Measurements from ENCODE around the gene TEP1. TPM values are rescaled to one million over a fixed set of nuclear protein-coding genes. Genes with fewer than 3 reads are reported as not detected.
A peak's percentile ranks its signal among the peaks of the same experiment; 100 is the strongest.
"Not testable (repeated sequence)": the region's sequence is repeated elsewhere in the genome, so short reads cannot be mapped to it uniquely, and the experiment has no call there.

The TEP1 gene
- total RNA-seq, 6 experiments from 2014 or later = 11.6 to 16.1 (median 13.7) TPM

- Mint-ChIP-seq H3K4me1 (ENCODE audit: low read depth) (no peaks in the 10 kb centered on the region), H3K36me3 (ENCODE audit: low read depth) (peaks cover 24% of the 10 kb centered on the region), H3K27ac (no peak overlapping the region), H3K27me3 (ENCODE audit: insufficient read depth) (no peaks in the 10 kb centered on the region), H3K9me3 (no peaks in the 10 kb centered on the region), H3K4me3 (no peak overlapping the region)
- no peak for DNase-seq
- no peak for TF ChIP-seq CTCF (IDR thresholded peaks at IDR 0.05)
Measured at GRCh38 chr14:20372796-20373195, 40.5 kb downstream of the TEP1 start.

GRCh38 chr14:20365928-20366327 lies 47.4 kb downstream of the TEP1 start:
- Mint-ChIP-seq H3K36me3 (ENCODE audit: low read depth) (peaks cover 28% of the 10 kb centered on the region), H3K27me3 (ENCODE audit: insufficient read depth) (no peaks in the 10 kb centered on the region), H3K27ac (no peak overlapping the region), H3K4me1 (ENCODE audit: low read depth) (no peaks in the 10 kb centered on the region), H3K4me3 (no peak overlapping the region), H3K9me3 (no peaks in the 10 kb centered on the region)
- no peak for TF ChIP-seq CTCF (IDR thresholded peaks at IDR 0.05)
- DNase-seq = no peak

- peaks cover 24% of the 10 kb centered on the region for H3K36me3 Mint-ChIP-seq (ENCODE audit: low read depth)
- not testable (repeated sequence) for H3K27ac Mint-ChIP-seq; H3K9me3 Mint-ChIP-seq; H3K4me3 Mint-ChIP-seq; H3K4me1 Mint-ChIP-seq (ENCODE audit: low read depth); DNase-seq; H3K27me3 Mint-ChIP-seq (ENCODE audit: insufficient read depth)
Measured at GRCh38 chr14:20358474-20358873, 54.8 kb downstream of the TEP1 start.

GRCh38 chr14:20356422-20356821 lies 56.9 kb downstream of the TEP1 start:
- H3K27me3 Mint-ChIP-seq (ENCODE audit: insufficient read depth) = peaks cover 2% of the 10 kb centered on the region; the same call in 1 of the 2 replicates
- no peak for TF ChIP-seq CTCF (IDR thresholded peaks at IDR 0.05)
- no peaks in the 10 kb centered on the region for H3K9me3 Mint-ChIP-seq
- H3K4me3 Mint-ChIP-seq = no peak overlapping the region
- H3K4me1 Mint-ChIP-seq (ENCODE audit: low read depth) = peaks cover 7% of the 10 kb centered on the region; the same call in 1 of the 2 replicates
- H3K27ac Mint-ChIP-seq = no peak overlapping the region
- peaks cover 28% of the 10 kb centered on the region for H3K36me3 Mint-ChIP-seq (ENCODE audit: low read depth)
- no peak for DNase-seq

GRCh38 chr14:20350860-20351259 lies 62.4 kb downstream of the TEP1 start:
- peaks cover 14% of the 10 kb centered on the region for H3K4me1 Mint-ChIP-seq (ENCODE audit: low read depth)
- no peaks in the 10 kb centered on the region; the same call in 1 of the 2 replicates for H3K27me3 Mint-ChIP-seq (ENCODE audit: insufficient read depth)
- no peak overlapping the region for H3K4me3 Mint-ChIP-seq
- peaks cover 16% of the 10 kb centered on the region for H3K36me3 Mint-ChIP-seq (ENCODE audit: low read depth)
- H3K9me3 Mint-ChIP-seq = no peaks in the 10 kb centered on the region
- peak; percentile 32 for DNase-seq
- H3K27ac Mint-ChIP-seq = peak overlapping the region; percentile 72
- peak; percentile 66 for TF ChIP-seq CTCF (IDR thresholded peaks at IDR 0.05)

GRCh38 chr14:20350282-20350681 lies 63.0 kb downstream of the TEP1 start:
- Mint-ChIP-seq H3K27ac (peak overlapping the region; percentile 72), H3K4me1 (ENCODE audit: low read depth) (peaks cover 16% of the 10 kb centered on the region), H3K9me3 (no peaks in the 10 kb centered on the region), H3K27me3 (ENCODE audit: insufficient read depth) (no peaks in the 10 kb centered on the region; the same call in 1 of the 2 replicates), H3K4me3 (no peak overlapping the region), H3K36me3 (ENCODE audit: low read depth) (peaks cover 19% of the 10 kb centered on the region)
- peak; percentile 21 for DNase-seq
- no peak for TF ChIP-seq CTCF (IDR thresholded peaks at IDR 0.05)
